WERI-Rb-1 (cell line): ENCODE results near the gene CELA2B.
A peak's percentile ranks its signal among the peaks of the same experiment; 100 is the strongest.
"Not testable (repeated sequence)": the region's sequence is repeated elsewhere in the genome, so short reads cannot be mapped to it uniquely, and the experiment has no call there.

Source experiments
- DNase-seq: peaks from one replicate; pipeline ENCODE4 v3.0.0-alpha.2; 2020
- H3K27ac ChIP-seq: fragments of 250-450 bp; sonication (Bioruptor Pico); 2 replicates; pipeline ENCODE4 v1.5.1; 2020; ENCODE audit warnings: mild to moderate bottlenecking, moderate library complexity
- H3K27me3 ChIP-seq: fragments of 250-450 bp; sonication (Bioruptor Pico); 2 replicates; pipeline ENCODE4 v1.5.1; 2021; ENCODE audit warnings: mild to moderate bottlenecking, low read depth, moderate library complexity; ENCODE audit not compliant: insufficient read depth, severe bottlenecking
- H3K36me3 ChIP-seq: fragments of 250-450 bp; sonication (Bioruptor Pico); 2 replicates; pipeline ENCODE4 v1.5.1; 2020; ENCODE audit warnings: mild to moderate bottlenecking, moderate library complexity
- H3K4me3 ChIP-seq: 2 replicates; pipeline ENCODE4 v1.5.1; 2011; ENCODE audit warnings: low read depth, mild to moderate bottlenecking, control low read depth, low read length
- H3K9me3 ChIP-seq: fragments of 250-450 bp; sonication (Bioruptor Pico); 2 replicates; pipeline ENCODE4 v1.5.1; 2021; ENCODE audit warnings: mild to moderate bottlenecking, moderate library complexity; ENCODE audit not compliant: severe bottlenecking
- CTCF ChIP-seq: IDR thresholded peaks from 2 replicates; pipeline ENCODE4 v1.5.1; 2011; ENCODE audit warnings: low read depth, mild to moderate bottlenecking, control low read depth, inconsistent platforms, low read length

The CELA2B gene

GRCh38 chr1:15460708-15461095 is 15.2 kb upstream of the CELA2B start:
- no peaks in the 10 kb centered on the region for H3K27me3 ChIP-seq
- no peak for DNase-seq
- H3K4me3 ChIP-seq, result no peak overlapping the region
- no peaks in the 10 kb centered on the region for H3K36me3 ChIP-seq
- H3K27ac ChIP-seq, result no peak overlapping the region
- no peaks in the 10 kb centered on the region for H3K9me3 ChIP-seq
- no peak for TF ChIP-seq CTCF

- H3K9me3 ChIP-seq, H3K36me3 ChIP-seq, H3K4me3 ChIP-seq, DNase-seq, H3K27me3 ChIP-seq, H3K27ac ChIP-seq: not testable (repeated sequence)
These were observed 12.7 kb upstream of the CELA2B start for GRCh38 chr1:15463064-15463800.

- not testable (repeated sequence) for H3K4me3 ChIP-seq, H3K9me3 ChIP-seq, H3K27ac ChIP-seq, DNase-seq, H3K36me3 ChIP-seq, H3K27me3 ChIP-seq
These were observed 12.0 kb upstream of the CELA2B start for GRCh38 chr1:15463926-15464322.

GRCh38 chr1:15465674-15466073 is 10.2 kb upstream of the CELA2B start:
- no peak for DNase-seq
- no peak for TF ChIP-seq CTCF
- Histone ChIP-seq H3K27ac (no peak overlapping the region), H3K4me3 (no peak overlapping the region), H3K36me3 (no peaks in the 10 kb centered on the region), H3K9me3 (no peaks in the 10 kb centered on the region), H3K27me3 (no peaks in the 10 kb centered on the region)

GRCh38 chr1:15466955-15467625 is 8.8 kb upstream of the CELA2B start:
- H3K9me3 ChIP-seq, H3K27ac ChIP-seq, H3K36me3 ChIP-seq, H3K27me3 ChIP-seq, DNase-seq, H3K4me3 ChIP-seq: not testable (repeated sequence)

- Histone ChIP-seq H3K9me3 (no peaks in the 10 kb centered on the region), H3K27me3 (no peaks in the 10 kb centered on the region), H3K36me3 (no peaks in the 10 kb centered on the region), H3K27ac (no peak overlapping the region), H3K4me3 (no peak overlapping the region)
- no peak for DNase-seq
- TF ChIP-seq CTCF, result no peak
These were observed 7.8 kb upstream of the CELA2B start for GRCh38 chr1:15468145-15468544.

GRCh38 chr1:15469361-15469760 is 6.5 kb upstream of the CELA2B start:
- Histone ChIP-seq H3K4me3 (no peak overlapping the region), H3K27me3 (no peaks in the 10 kb centered on the region), H3K36me3 (no peaks in the 10 kb centered on the region), H3K27ac (no peak overlapping the region), H3K9me3 (no peaks in the 10 kb centered on the region)
- no peak for TF ChIP-seq CTCF
- DNase-seq, result no peak

- DNase-seq, result peak; percentile 22
- H3K27me3 ChIP-seq, H3K36me3 ChIP-seq, H3K9me3 ChIP-seq, H3K4me3 ChIP-seq, H3K27ac ChIP-seq: not testable (repeated sequence)
These were observed 6.0 kb upstream of the CELA2B start for GRCh38 chr1:15469821-15470448.

- H3K9me3 ChIP-seq, H3K27ac ChIP-seq, H3K4me3 ChIP-seq, DNase-seq, H3K36me3 ChIP-seq, H3K27me3 ChIP-seq: not testable (repeated sequence)
These were observed 4.8 kb upstream of the CELA2B start for GRCh38 chr1:15471067-15471466.

GRCh38 chr1:15471723-15472122 is 4.2 kb upstream of the CELA2B start:
- not testable (repeated sequence) for DNase-seq, H3K4me3 ChIP-seq, H3K27ac ChIP-seq, H3K36me3 ChIP-seq, H3K9me3 ChIP-seq, H3K27me3 ChIP-seq
